Measurements from ENCODE around the gene SYNE2.
A peak's percentile ranks its signal among the peaks of the same experiment; 100 is the strongest.

SYNE2 gene

DNA sequence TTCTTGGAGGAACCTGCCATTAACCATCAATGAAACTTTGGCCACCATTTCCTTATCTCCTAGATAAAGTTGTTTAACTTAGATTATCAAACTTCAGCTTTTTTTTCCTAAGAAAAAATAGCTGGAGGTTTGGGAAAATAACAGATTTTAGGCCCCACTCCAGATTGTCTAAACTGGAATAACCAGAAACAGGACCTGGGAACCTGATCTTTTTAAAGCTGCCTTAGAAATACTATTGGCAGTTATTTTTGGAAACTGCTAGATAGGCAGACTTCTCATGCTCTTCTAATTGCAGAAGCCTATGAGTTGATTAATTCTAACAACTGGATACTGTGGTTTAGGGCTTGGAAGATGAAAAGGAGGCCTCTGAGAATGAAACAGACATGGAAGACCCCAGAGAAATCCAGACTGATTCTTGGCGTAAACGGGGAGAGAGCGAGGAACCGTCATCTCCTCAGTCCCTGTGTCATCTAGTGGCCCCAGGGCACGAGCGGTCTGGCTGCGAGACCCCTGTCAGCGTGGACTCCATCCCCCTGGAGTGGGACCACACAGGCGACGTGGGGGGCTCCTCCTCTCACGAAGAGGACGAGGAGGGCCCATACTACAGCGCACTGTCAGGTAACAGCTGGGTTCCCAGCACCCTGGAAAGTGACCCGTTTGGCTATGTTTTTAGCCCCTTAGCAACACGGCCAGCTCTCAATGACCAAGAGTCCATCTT is 361.2 kb downstream of the SYNE2 start:
- DNase-seq (ENCODE audit: low read depth), result no peak
- TF ChIP-seq, protein P1, sequence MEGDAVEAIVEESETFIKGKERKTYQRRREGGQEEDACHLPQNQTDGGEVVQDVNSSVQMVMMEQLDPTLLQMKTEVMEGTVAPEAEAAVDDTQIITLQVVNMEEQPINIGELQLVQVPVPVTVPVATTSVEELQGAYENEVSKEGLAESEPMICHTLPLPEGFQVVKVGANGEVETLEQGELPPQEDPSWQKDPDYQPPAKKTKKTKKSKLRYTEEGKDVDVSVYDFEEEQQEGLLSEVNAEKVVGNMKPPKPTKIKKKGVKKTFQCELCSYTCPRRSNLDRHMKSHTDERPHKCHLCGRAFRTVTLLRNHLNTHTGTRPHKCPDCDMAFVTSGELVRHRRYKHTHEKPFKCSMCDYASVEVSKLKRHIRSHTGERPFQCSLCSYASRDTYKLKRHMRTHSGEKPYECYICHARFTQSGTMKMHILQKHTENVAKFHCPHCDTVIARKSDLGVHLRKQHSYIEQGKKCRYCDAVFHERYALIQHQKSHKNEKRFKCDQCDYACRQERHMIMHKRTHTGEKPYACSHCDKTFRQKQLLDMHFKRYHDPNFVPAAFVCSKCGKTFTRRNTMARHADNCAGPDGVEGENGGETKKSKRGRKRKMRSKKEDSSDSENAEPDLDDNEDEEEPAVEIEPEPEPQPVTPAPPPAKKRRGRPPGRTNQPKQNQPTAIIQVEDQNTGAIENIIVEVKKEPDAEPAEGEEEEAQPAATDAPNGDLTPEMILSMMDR (IDR thresholded peaks at IDR 0.05; ENCODE audit: insufficient read depth, low read depth, low read length, missing control alignments), result no peak
- H3K4me3 ChIP-seq (ENCODE audit: low read length), result no peak overlapping the region

DNA sequence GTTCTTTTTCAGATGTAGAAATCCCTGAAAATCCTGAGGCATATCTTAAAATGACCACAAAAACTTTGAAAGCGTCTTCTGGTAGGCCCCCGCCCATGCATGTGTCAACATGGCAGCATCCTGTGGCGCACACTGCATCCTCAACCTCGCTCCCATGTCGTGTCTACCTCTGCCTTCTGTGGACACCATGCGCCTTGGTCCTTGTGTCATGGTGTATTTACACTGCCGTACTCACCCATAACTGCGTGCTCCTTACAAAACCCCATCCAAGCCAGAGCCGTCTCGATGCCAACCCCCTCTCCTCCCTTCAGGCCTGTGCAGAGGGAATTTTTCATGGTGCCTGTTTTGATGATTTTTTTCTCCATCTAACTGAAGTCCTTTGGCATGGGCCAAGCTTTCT is 362.5 kb downstream of the SYNE2 start:
- no peak for DNase-seq (ENCODE audit: low read depth)
- TF ChIP-seq, protein P1 (IDR thresholded peaks at IDR 0.05; ENCODE audit: insufficient read depth, low read depth, low read length, missing control alignments), result no peak
- no peak overlapping the region for H3K4me3 ChIP-seq (ENCODE audit: low read length)

DNA sequence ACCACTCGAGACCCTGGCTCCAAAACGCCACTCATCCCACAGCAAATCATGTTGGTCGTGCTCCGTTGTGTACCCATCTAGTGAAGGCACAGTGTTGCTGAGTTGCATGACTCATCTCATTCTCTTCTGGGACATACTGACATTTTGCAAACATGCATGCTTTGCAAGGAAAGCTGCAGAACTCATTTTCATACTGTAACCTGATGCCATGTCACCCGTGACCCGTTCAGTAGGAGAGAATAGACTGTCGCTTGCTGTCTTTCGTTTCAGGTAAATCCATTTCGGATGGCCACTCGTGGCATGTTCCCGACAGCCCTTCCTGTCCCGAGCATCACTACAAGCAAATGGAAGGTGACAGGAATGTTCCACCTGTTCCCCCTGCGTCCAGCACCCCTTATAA is 363.2 kb downstream of the SYNE2 start:
- TF ChIP-seq, protein P1 (IDR thresholded peaks at IDR 0.05; ENCODE audit: insufficient read depth, low read depth, low read length, missing control alignments), result no peak
- no peak overlapping the region for H3K4me3 ChIP-seq (ENCODE audit: low read length)
- DNase-seq (ENCODE audit: low read depth), result no peak

DNA sequence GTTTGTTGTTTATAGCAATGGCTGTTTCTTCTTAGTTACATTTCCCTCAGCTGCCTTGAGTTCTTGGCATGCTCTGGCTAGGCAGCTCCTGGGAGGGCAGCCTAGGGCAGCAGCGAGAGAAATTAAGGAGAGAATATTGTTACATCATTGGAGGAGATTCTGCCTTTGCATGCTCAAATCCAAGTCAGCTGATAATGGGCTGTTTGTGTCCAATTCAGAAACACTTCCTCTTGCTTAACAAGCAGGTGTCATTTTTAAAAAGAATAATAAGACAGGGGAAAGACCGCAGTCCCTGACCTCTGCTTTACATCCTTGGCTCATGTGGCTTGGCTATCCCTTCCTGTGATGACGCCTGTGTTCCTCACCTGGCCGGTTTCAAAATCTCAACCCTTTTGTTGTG is 364.5 kb downstream of the SYNE2 start:
- H3K4me3 ChIP-seq (ENCODE audit: low read length), result no peak overlapping the region
- peak; percentile 76 for DNase-seq (ENCODE audit: low read depth)
- TF ChIP-seq, protein P1 (IDR thresholded peaks at IDR 0.05; ENCODE audit: insufficient read depth, low read depth, low read length, missing control alignments), result no peak

DNA sequence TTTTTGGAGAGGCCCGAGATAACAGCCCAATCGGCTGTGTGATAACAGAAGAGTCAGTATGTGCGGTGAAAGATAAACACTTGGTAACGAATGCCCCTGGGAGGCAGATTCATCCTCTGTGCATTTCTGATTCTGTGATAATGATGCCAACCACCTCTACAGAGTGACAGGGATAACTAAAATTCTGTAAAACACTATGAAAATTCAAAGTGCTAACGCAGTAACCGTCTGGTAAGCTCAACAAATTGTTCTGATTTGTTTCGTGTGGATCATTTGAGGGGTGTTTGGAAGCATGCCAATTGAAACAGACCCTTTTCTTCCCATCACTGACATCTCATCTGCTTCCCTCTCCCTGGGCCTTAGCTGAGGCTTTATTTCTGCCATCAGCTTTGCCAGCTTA is 365.0 kb downstream of the SYNE2 start:
- no peak for DNase-seq (ENCODE audit: low read depth)
- TF ChIP-seq, protein P1 (IDR thresholded peaks at IDR 0.05; ENCODE audit: insufficient read depth, low read depth, low read length, missing control alignments), result no peak
- no peak overlapping the region for H3K4me3 ChIP-seq (ENCODE audit: low read length)

DNA sequence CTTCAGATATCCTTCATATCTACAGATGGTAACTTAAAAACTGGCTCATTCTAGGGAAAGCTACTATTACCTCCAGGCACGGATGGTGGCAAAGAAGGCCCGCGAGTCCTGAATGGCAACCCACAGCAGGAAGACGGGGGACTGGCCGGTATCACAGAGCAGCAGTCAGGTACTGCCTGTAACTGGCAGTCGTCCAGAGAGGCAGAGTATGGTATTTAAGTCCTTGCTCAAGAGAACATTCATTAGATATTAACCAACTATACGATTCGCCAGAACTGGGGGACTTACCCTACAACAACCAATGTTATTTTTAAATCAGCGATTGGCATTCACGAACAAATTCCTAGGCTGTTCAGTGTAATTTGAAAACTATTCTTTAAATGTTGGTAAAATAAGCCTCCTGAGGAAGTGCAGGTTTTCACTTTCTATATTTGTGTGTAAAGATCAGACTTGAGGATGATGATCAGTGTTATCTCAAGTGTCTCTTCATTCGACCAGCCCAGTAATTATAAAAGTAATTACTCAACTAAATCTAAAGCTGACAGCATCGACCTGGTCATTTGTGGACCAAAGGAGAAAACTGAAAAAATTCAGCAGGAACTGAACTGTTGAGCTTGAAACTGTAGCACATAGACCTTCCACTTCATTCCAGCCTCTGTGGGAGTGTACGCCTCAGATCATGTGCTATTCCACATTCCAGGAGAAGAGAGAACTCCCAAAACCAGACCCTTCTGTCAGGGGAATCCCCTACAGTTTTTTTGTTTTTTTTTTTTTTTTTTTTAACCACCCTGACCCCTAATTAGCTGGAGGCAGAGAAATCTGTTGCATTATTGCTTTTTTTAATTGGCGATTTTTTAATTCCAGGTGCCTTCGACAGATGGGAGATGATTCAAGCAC is 365.8 kb downstream of the SYNE2 start:
- no peak overlapping the region for H3K4me3 ChIP-seq (ENCODE audit: low read length)
- TF ChIP-seq, protein P1 (IDR thresholded peaks at IDR 0.05; ENCODE audit: insufficient read depth, low read depth, low read length, missing control alignments), result no peak
- no peak for DNase-seq (ENCODE audit: low read depth)

Measured in epithelial cell of esophagus (primary cell).